ENCODE measurements around the gene NFIA. TPM values are rescaled to one million over a fixed set of nuclear protein-coding genes. Genes with fewer than 3 reads are reported as not detected.

NFIA gene
- total and polyA plus RNA-seq, 2 of the 13 experiments (the other 11 are each of a cell fraction or from before 2014, with no cell fraction given), result 14.7 to 28.5 TPM

GRCh38 chr1:61081686-61082310 is 563 bp upstream of the NFIA start (continued):
- TF ChIP-seq MAZ (IDR thresholded peaks at IDR 0.05; ENCODE audit: borderline replicate concordance, low read depth, low read length) (peak; percentile 69; the same call in 1 of the 2 replicates), MAZ (CRISPR knock-in tag; IDR thresholded peaks at IDR 0.05; ENCODE audit: low read depth) (no peak; the same call in 1 of the 2 replicates), KDM4B (CRISPR knock-in tag; IDR thresholded peaks at IDR 0.05) (no peak), LCORL (IDR thresholded peaks at IDR 0.05) (no peak), LCORL (CRISPR knock-in tag; IDR thresholded peaks at IDR 0.05) (no peak), MYC (CRISPR knock-in tag; IDR thresholded peaks at IDR 0.05; ENCODE audit: borderline replicate concordance) (no peak), ARHGAP35 (CRISPR knock-in tag; IDR thresholded peaks at IDR 0.05; ENCODE audit: borderline replicate concordance) (no peak), RFXANK (CRISPR knock-in tag; IDR thresholded peaks at IDR 0.05) (no peak), ZNF614 (CRISPR knock-in tag; IDR thresholded peaks at IDR 0.05; ENCODE audit: borderline replicate concordance) (no peak), ZNF446 (CRISPR knock-in tag; IDR thresholded peaks at IDR 0.05) (no peak), ZNF33A (CRISPR knock-in tag; IDR thresholded peaks at IDR 0.05; ENCODE audit: borderline replicate concordance) (no peak), SIX1 (CRISPR knock-in tag; IDR thresholded peaks at IDR 0.05; ENCODE audit: borderline replicate concordance) (no peak), PHF8 (CRISPR knock-in tag; IDR thresholded peaks at IDR 0.05) (peak; percentile 35; the same call in 1 of the 2 replicates), ZNF512B (CRISPR knock-in tag; IDR thresholded peaks at IDR 0.05; ENCODE audit: borderline replicate concordance) (no peak), BRCA1 (CRISPR knock-in tag; IDR thresholded peaks at IDR 0.05) (no peak), HNRNPL (IDR thresholded peaks at IDR 0.05; ENCODE audit: low read depth, low read length) (peak; percentile 92), JUN (CRISPR knock-in tag; IDR thresholded peaks at IDR 0.05) (no peak)
- TF ChIP-seq, protein P1, sequence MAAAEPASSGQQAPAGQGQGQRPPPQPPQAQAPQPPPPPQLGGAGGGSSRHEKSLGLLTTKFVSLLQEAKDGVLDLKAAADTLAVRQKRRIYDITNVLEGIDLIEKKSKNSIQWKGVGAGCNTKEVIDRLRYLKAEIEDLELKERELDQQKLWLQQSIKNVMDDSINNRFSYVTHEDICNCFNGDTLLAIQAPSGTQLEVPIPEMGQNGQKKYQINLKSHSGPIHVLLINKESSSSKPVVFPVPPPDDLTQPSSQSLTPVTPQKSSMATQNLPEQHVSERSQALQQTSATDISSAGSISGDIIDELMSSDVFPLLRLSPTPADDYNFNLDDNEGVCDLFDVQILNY (CRISPR knock-in tag; conservative IDR thresholded peaks at IDR 0.05), result no peak
- TF ChIP-seq, protein P2, sequence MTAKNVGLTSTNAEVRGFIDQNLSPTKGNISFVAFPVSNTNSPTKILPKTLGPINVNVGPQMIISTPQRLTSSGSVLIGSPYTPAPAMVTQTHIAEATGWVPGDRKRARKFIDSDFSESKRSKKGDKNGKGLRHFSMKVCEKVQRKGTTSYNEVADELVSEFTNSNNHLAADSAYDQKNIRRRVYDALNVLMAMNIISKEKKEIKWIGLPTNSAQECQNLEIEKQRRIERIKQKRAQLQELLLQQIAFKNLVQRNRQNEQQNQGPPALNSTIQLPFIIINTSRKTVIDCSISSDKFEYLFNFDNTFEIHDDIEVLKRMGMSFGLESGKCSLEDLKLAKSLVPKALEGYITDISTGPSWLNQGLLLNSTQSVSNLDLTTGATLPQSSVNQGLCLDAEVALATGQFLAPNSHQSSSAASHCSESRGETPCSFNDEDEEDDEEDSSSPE (CRISPR knock-in tag; IDR thresholded peaks at IDR 0.05), result no peak
- TF ChIP-seq, protein P3, sequence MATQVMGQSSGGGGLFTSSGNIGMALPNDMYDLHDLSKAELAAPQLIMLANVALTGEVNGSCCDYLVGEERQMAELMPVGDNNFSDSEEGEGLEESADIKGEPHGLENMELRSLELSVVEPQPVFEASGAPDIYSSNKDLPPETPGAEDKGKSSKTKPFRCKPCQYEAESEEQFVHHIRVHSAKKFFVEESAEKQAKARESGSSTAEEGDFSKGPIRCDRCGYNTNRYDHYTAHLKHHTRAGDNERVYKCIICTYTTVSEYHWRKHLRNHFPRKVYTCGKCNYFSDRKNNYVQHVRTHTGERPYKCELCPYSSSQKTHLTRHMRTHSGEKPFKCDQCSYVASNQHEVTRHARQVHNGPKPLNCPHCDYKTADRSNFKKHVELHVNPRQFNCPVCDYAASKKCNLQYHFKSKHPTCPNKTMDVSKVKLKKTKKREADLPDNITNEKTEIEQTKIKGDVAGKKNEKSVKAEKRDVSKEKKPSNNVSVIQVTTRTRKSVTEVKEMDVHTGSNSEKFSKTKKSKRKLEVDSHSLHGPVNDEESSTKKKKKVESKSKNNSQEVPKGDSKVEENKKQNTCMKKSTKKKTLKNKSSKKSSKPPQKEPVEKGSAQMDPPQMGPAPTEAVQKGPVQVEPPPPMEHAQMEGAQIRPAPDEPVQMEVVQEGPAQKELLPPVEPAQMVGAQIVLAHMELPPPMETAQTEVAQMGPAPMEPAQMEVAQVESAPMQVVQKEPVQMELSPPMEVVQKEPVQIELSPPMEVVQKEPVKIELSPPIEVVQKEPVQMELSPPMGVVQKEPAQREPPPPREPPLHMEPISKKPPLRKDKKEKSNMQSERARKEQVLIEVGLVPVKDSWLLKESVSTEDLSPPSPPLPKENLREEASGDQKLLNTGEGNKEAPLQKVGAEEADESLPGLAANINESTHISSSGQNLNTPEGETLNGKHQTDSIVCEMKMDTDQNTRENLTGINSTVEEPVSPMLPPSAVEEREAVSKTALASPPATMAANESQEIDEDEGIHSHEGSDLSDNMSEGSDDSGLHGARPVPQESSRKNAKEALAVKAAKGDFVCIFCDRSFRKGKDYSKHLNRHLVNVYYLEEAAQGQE (IDR thresholded peaks at IDR 0.05; ENCODE audit: borderline replicate concordance in 1 of 2, low read depth in 1 of 2, low read length in 2 of 2), result no peak; a peak in 1 of 4 replicates
